Measurements from ENCODE around the gene ATE1.

ATE1 gene

GRCh38 chr10:121736315-121737130 lies 191.3 kb downstream of the ATE1 start:
- TF ChIP-seq CTCF (IDR thresholded peaks at IDR 0.05; ENCODE audit: low read depth, low read length) = no peak
- no peaks in the 10 kb centered on the region for H3K27me3 ChIP-seq (ENCODE audit: insufficient read depth, low read depth, severe bottlenecking)
- DNase-seq = no peak

GRCh38 chr10:121735263-121735662 lies 192.6 kb downstream of the ATE1 start:
- TF ChIP-seq CTCF (IDR thresholded peaks at IDR 0.05; ENCODE audit: low read depth, low read length) = no peak
- Histone ChIP-seq H3K9me3 (ENCODE audit: severe bottlenecking) (no peaks in the 10 kb centered on the region), H3K27ac (no peak overlapping the region), H3K27me3 (ENCODE audit: insufficient read depth, low read depth, severe bottlenecking) (no peaks in the 10 kb centered on the region), H3K36me3 (no peaks in the 10 kb centered on the region), H3K4me3 (ENCODE audit: low read depth, low read length) (no peak overlapping the region)
- DNase-seq = no peak

More at GRCh38 chr10:121736315-121737130, 191.3 kb downstream of the ATE1 start:
- H3K36me3 ChIP-seq = peaks cover 4% of the 10 kb centered on the region; the same call in 1 of the 2 replicates
- no peak overlapping the region for H3K27ac ChIP-seq
- no peaks in the 10 kb centered on the region for H3K9me3 ChIP-seq (ENCODE audit: severe bottlenecking)
- no peak overlapping the region for H3K4me3 ChIP-seq (ENCODE audit: low read depth, low read length)

- Histone ChIP-seq H3K27ac (no peak overlapping the region), H3K36me3 (no peaks in the 10 kb centered on the region), H3K4me3 (ENCODE audit: low read depth, low read length) (no peak overlapping the region), H3K9me3 (ENCODE audit: severe bottlenecking) (no peaks in the 10 kb centered on the region), H3K27me3 (ENCODE audit: insufficient read depth, low read depth, severe bottlenecking) (no peaks in the 10 kb centered on the region)
- TF ChIP-seq CTCF (IDR thresholded peaks at IDR 0.05; ENCODE audit: low read depth, low read length) = peak; percentile 54
- DNase-seq = no peak
These were observed 193.2 kb downstream of the ATE1 start for GRCh38 chr10:121734589-121735045.

GRCh38 chr10:121732656-121733445 lies 195.0 kb downstream of the ATE1 start:
- no peaks in the 10 kb centered on the region for H3K27me3 ChIP-seq (ENCODE audit: insufficient read depth, low read depth, severe bottlenecking)
- H3K4me3 ChIP-seq (ENCODE audit: low read depth, low read length) = no peak overlapping the region
- no peaks in the 10 kb centered on the region for H3K9me3 ChIP-seq (ENCODE audit: severe bottlenecking)
- no peak for DNase-seq
- H3K36me3 ChIP-seq = no peaks in the 10 kb centered on the region
- H3K27ac ChIP-seq = no peak overlapping the region
- no peak for TF ChIP-seq CTCF (IDR thresholded peaks at IDR 0.05; ENCODE audit: low read depth, low read length)

GRCh38 chr10:121732172-121732571 lies 195.7 kb downstream of the ATE1 start:
- Histone ChIP-seq H3K4me3 (ENCODE audit: low read depth, low read length) (no peak overlapping the region), H3K27me3 (ENCODE audit: insufficient read depth, low read depth, severe bottlenecking) (no peaks in the 10 kb centered on the region), H3K27ac (no peak overlapping the region), H3K36me3 (no peaks in the 10 kb centered on the region), H3K9me3 (ENCODE audit: severe bottlenecking) (no peaks in the 10 kb centered on the region)
- DNase-seq = no peak
- no peak for TF ChIP-seq CTCF (IDR thresholded peaks at IDR 0.05; ENCODE audit: low read depth, low read length)
